ENCODE measurements around the gene MSI2. TPM values are rescaled to one million over a fixed set of nuclear protein-coding genes. Genes with fewer than 3 reads are reported as not detected.

Gene MSI2
- total and polyA plus RNA-seq, 2 donors (not counting 1 experiment from before 2014, with no cell fraction given), result 16.1 to 196 TPM

- Histone ChIP-seq H3K4me3 (ENCODE audit: control extremely low read depth in 1 of 5, extremely low read depth in 1 of 5, insufficient read depth in 1 of 5, low read depth in 2 of 5, low read length in 4 of 5) (no peak overlapping the region), H3K4me2 (replicated peaks; ENCODE audit: low read depth, low read length, poor library complexity, severe bottlenecking) (no peak overlapping the region), H3K79me2 (ENCODE audit: control insufficient read depth, insufficient read depth, low read length) (peaks cover 83% of the 10 kb centered on the region), H3K9ac (ENCODE audit: low read length) (no peak overlapping the region), H3K27ac (ENCODE audit: low read length in 2 of 2) (no peak overlapping the region), H3K9me3 (ENCODE audit: control extremely low read depth in 1 of 3, control insufficient read depth in 2 of 3, insufficient read depth in 1 of 3, low read length in 2 of 3) (no peaks in the 10 kb centered on the region), H3K36me3 (replicated peaks in 1 of 2; ENCODE audit: control extremely low read depth in 1 of 2, control insufficient read depth in 1 of 2, extremely low read depth in 1 of 2, insufficient read depth in 2 of 2, low read length in 1 of 2) (peaks cover 0 to 6% of the 10 kb centered on the region in 2 experiments), H4K20me1 (ENCODE audit: control insufficient read depth, insufficient read depth, low read length, poor library complexity, severe bottlenecking) (peaks cover 48% of the 10 kb centered on the region), H3K4me1 (ENCODE audit: control insufficient read depth in 2 of 2, insufficient read depth in 2 of 2, low read length in 2 of 2) (no peaks in the 10 kb centered on the region), H2AFZ (ENCODE audit: insufficient read depth, low read depth, low read length, poor library complexity, severe bottlenecking) (no peak overlapping the region), H3K27me3 (replicated peaks in 1 of 4; ENCODE audit: control extremely low read depth in 1 of 4, control insufficient read depth in 3 of 4, insufficient read depth in 4 of 4, low read length in 3 of 4) (no peaks in the 10 kb centered on the region)
- no peaks in the 10 kb centered on the region for H3K27me3 Mint-ChIP-seq
- peaks cover 18% of the 10 kb centered on the region for H3K4me1 Mint-ChIP-seq
- ChIA-PET POLR2A (no interaction called here), CTCF (interaction anchor here (1.0 to 1.5 kb wide), 2 partner anchors 241 to 363 kb away, joined by 3 to 5 read pairs; no protein-coding TSS in a partner anchor)
- H3K9me3 Mint-ChIP-seq (ENCODE audit: insufficient read depth), result no peaks in the 10 kb centered on the region
- TF ChIP-seq, protein P1, sequence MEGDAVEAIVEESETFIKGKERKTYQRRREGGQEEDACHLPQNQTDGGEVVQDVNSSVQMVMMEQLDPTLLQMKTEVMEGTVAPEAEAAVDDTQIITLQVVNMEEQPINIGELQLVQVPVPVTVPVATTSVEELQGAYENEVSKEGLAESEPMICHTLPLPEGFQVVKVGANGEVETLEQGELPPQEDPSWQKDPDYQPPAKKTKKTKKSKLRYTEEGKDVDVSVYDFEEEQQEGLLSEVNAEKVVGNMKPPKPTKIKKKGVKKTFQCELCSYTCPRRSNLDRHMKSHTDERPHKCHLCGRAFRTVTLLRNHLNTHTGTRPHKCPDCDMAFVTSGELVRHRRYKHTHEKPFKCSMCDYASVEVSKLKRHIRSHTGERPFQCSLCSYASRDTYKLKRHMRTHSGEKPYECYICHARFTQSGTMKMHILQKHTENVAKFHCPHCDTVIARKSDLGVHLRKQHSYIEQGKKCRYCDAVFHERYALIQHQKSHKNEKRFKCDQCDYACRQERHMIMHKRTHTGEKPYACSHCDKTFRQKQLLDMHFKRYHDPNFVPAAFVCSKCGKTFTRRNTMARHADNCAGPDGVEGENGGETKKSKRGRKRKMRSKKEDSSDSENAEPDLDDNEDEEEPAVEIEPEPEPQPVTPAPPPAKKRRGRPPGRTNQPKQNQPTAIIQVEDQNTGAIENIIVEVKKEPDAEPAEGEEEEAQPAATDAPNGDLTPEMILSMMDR (IDR thresholded peaks at IDR 0.05), result no peak
- TF ChIP-seq EZH2 (IDR thresholded peaks at IDR 0.05; ENCODE audit: borderline replicate concordance, insufficient read depth, low read depth, low read length, poor library complexity, severe bottlenecking), result no peak
- ATAC-seq (ENCODE audit: low read depth) (no peak), DNase-seq (no peak)
- H3K4me3 Mint-ChIP-seq, result no peak overlapping the region
- H3K27ac Mint-ChIP-seq, result no peak overlapping the region
- intact Hi-C loops (cut with micrococcal nuclease), result no loop called here
- 100% methylated on average over 1 of the region's 5 CpGs for WGBS (ENCODE audit: insufficient coverage)
Measured at GRCh38 chr17:57308543-57309186, 52.3 kb downstream of the MSI2 start.

DNA sequence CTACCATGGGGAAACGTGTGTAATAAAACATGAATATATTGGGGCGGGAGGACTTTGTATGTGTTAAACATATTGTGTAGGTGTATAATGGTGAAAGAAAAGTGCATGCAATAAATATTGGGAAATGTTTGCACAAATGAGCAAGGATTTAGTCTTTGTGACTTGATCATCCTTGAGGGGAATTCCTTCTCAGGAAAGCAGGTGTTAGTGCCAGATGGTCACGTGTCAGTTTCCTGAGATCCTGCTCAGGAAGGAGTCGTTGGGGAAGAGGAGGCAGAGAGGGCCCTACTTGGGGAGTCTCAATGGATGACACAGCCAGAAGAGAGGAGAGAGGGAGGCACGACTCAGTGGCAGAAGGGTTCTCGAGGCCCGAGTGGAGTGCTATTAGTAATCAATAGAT is 53.2 kb downstream of the MSI2 start:
- Mint-ChIP-seq H3K27me3 (no peaks in the 10 kb centered on the region), H3K9me3 (ENCODE audit: insufficient read depth) (no peaks in the 10 kb centered on the region), H3K4me1 (peaks cover 20% of the 10 kb centered on the region), H3K27ac (no peak overlapping the region), H3K4me3 (no peak overlapping the region)
- H3K4me3 ChIP-seq (ENCODE audit: control extremely low read depth in 1 of 5, extremely low read depth in 1 of 5, insufficient read depth in 1 of 5, low read depth in 2 of 5, low read length in 4 of 5), result no peak overlapping the region
- 87% methylated on average over 6 of the region's 7 CpGs for WGBS (ENCODE audit: insufficient coverage)
- no peak overlapping the region for H3K9ac ChIP-seq (ENCODE audit: low read length)
- H3K36me3 ChIP-seq (replicated peaks in 1 of 2; ENCODE audit: control extremely low read depth in 1 of 2, control insufficient read depth in 1 of 2, extremely low read depth in 1 of 2, insufficient read depth in 2 of 2, low read length in 1 of 2), result peaks cover 0 to 6% of the 10 kb centered on the region in 2 experiments
- no peaks in the 10 kb centered on the region for H3K9me3 ChIP-seq (ENCODE audit: control extremely low read depth in 1 of 3, control insufficient read depth in 2 of 3, insufficient read depth in 1 of 3, low read length in 2 of 3)
- ChIA-PET CTCF (interaction anchor here (0.7 to 1.5 kb wide), 4 partner anchors 66 to 362 kb away, joined by 3 to 5 read pairs (median 3); no protein-coding TSS in a partner anchor), POLR2A (no interaction called here)
- H3K27me3 ChIP-seq (replicated peaks in 1 of 4; ENCODE audit: control extremely low read depth in 1 of 4, control insufficient read depth in 3 of 4, insufficient read depth in 4 of 4, low read length in 3 of 4), result no peaks in the 10 kb centered on the region
- TF ChIP-seq EZH2 (IDR thresholded peaks at IDR 0.05; ENCODE audit: borderline replicate concordance, insufficient read depth, low read depth, low read length, poor library complexity, severe bottlenecking), result no peak
- TF ChIP-seq, protein P1 (IDR thresholded peaks at IDR 0.05), result no peak
- DNase-seq (no peak), ATAC-seq (ENCODE audit: low read depth) (no peak)
- H3K4me1 ChIP-seq (ENCODE audit: control insufficient read depth in 2 of 2, insufficient read depth in 2 of 2, low read length in 2 of 2), result no peaks in the 10 kb centered on the region
- no peak overlapping the region for H2AFZ ChIP-seq (ENCODE audit: insufficient read depth, low read depth, low read length, poor library complexity, severe bottlenecking)
- peaks cover 55% of the 10 kb centered on the region for H4K20me1 ChIP-seq (ENCODE audit: control insufficient read depth, insufficient read depth, low read length, poor library complexity, severe bottlenecking)
- H3K27ac ChIP-seq (ENCODE audit: low read length in 2 of 2), result no peak overlapping the region
- H3K79me2 ChIP-seq (ENCODE audit: control insufficient read depth, insufficient read depth, low read length), result peaks cover 85% of the 10 kb centered on the region
- intact Hi-C loops (cut with micrococcal nuclease), result no loop called here
- H3K4me2 ChIP-seq (replicated peaks; ENCODE audit: low read depth, low read length, poor library complexity, severe bottlenecking), result no peak overlapping the region

Measured in B cell (primary cell).